Astrocyte (in vitro differentiated cells and primary cell): ENCODE measurements around the gene ZNF436.
A peak's percentile ranks its signal among the peaks of the same experiment; 100 is the strongest.

Source experiments
- EZH2 ChIP-seq: IDR thresholded peaks from 2 replicates; pipeline ENCODE4 v1.6.1; 2012; ENCODE audit warnings: mild to moderate bottlenecking, low read length, inconsistent platforms; ENCODE audit not compliant: insufficient read depth
- TF ChIP-seq, protein P1 (sequence below): IDR thresholded peaks from 2 replicates; pipeline ENCODE4 v1.5.1; 2011; ENCODE audit warnings: low read depth, mild to moderate bottlenecking, inconsistent platforms, low read length, moderate library complexity; ENCODE audit not compliant: insufficient read depth

DNA sequence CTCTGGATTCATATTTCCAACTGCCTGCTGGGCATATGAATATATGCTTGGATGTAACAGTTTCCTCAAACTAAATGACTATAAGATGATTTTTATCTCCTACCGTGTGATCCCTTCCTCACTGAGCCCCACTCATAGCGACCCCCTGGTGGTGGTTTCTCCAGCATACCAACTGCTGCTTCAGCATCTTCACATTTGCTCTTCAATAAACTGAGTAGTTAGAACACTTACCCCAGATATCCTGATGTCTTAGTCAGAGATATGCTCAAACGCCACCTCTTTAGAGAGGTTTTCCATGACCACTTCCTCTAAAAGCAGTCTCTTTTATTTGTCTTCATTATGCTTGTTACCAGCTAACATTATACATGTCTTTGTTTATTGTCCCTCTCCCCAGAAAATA, 15.4 kb downstream of the ZNF436 start:
- TF ChIP-seq EZH2, result no peak
- TF ChIP-seq, protein P1, sequence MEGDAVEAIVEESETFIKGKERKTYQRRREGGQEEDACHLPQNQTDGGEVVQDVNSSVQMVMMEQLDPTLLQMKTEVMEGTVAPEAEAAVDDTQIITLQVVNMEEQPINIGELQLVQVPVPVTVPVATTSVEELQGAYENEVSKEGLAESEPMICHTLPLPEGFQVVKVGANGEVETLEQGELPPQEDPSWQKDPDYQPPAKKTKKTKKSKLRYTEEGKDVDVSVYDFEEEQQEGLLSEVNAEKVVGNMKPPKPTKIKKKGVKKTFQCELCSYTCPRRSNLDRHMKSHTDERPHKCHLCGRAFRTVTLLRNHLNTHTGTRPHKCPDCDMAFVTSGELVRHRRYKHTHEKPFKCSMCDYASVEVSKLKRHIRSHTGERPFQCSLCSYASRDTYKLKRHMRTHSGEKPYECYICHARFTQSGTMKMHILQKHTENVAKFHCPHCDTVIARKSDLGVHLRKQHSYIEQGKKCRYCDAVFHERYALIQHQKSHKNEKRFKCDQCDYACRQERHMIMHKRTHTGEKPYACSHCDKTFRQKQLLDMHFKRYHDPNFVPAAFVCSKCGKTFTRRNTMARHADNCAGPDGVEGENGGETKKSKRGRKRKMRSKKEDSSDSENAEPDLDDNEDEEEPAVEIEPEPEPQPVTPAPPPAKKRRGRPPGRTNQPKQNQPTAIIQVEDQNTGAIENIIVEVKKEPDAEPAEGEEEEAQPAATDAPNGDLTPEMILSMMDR, result peak; percentile 4
